GM08714 (cell line): ENCODE results near the gene TRIM32.

ENCODE experiments used
- H3K4me3 ChIP-seq: fragments of 200-500 bp; sonication (Bioruptor generic); 2 replicates; pipeline ENCODE4 v1.5.1; 2014; ENCODE audit warnings: mild to moderate bottlenecking, low read length, inconsistent platforms
- ZNF274 ChIP-seq: IDR thresholded peaks from 2 replicates; pipeline ENCODE4 v1.6.1; 2012; ENCODE audit warnings: mild to moderate bottlenecking, low read depth, low read length

TRIM32 gene

GRCh38 chr9:116736399-116737151 lies 49.5 kb downstream of the TRIM32 start:
- no peak for TF ChIP-seq ZNF274
- H3K4me3 ChIP-seq: no peak overlapping the region

DNA sequence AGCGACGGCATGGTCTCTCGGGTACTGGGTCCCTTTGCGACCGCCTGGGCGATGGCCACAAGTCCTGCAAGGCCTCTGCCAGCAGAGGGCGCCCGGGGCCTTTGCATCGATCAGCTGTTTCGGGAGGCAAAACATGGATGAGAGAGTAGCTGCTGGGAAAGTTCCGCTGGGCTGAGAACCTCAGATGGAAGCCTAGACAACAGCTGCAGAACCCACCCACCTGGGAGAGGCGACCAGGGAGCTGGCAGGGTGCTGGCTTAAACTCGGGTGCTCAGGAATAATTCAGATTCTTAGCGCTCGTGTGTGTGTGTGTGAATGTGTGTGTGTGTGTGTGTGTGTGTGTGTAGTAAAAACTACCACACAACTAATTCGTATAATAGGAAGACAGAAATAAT lies 50.0 kb downstream of the TRIM32 start:
- no peak overlapping the region for H3K4me3 ChIP-seq
- TF ChIP-seq ZNF274: no peak

GRCh38 chr9:116741086-116741740 lies 54.1 kb downstream of the TRIM32 start:
- H3K4me3 ChIP-seq: no peak overlapping the region
- no peak for TF ChIP-seq ZNF274

DNA sequence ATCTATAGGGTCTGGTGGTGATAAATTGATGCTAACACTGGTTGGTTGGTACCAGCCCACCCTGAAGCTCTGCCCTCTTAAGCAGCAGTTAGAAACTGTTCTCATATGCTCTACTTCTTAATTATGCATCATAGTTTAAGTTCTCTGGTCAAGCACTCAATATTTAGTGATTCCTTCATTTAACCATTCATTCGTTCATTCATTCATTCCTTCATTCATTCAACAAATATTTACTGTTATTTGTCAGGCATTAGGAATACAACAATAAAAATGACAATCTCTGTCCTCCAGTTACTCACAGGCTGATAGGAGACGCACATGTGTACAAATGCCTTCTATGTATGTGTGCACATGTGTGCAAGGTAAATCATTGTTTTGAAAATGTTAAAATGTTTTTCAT lies 54.6 kb downstream of the TRIM32 start:
- TF ChIP-seq ZNF274: no peak
- no peak overlapping the region for H3K4me3 ChIP-seq

GRCh38 chr9:116749176-116749575 lies 62.1 kb downstream of the TRIM32 start:
- no peak overlapping the region for H3K4me3 ChIP-seq
- no peak for TF ChIP-seq ZNF274

DNA sequence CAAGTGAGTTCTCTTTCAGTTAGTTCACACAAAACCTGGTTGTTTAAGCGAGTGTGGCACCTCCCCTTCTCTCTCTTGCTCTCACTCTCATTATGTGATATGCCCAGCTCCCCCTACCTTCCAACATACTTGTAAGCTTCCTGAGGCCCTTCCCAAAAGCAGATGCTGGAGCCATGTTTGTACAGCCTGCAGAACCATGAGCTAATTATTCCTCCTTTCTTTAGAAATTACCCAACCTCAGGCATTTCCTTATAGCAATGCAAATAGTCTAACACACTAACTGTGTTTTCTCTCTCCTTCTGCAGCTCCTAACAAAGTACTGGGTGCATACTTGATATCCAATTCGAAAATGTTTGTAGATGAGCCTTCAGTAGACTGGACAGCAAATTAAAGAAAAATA lies 62.7 kb downstream of the TRIM32 start:
- H3K4me3 ChIP-seq: no peak overlapping the region
- TF ChIP-seq ZNF274: no peak

- no peak overlapping the region for H3K4me3 ChIP-seq
- TF ChIP-seq ZNF274: no peak
Measured at GRCh38 chr9:116750510-116750909, 63.4 kb downstream of the TRIM32 start.
